GM18502 (cell line): Measurements from ENCODE around the gene SCMH1.
"Not testable (repeated sequence)": the region's sequence is repeated elsewhere in the genome, so short reads cannot be mapped to it uniquely, and the experiment has no call there.

Experiments
- ATAC-seq: cut with Tn5 transposase; IDR thresholded peaks from one replicate; pipeline ENCODE4 v1.9.1; 2021; ENCODE audit warnings: mild to moderate bottlenecking; ENCODE audit not compliant: unreplicated experiment, poor library complexity

Gene SCMH1

GRCh38 chr1:41160498-41161110 is 81.5 kb downstream of the SCMH1 start:
- ATAC-seq, result no peak

DNA sequence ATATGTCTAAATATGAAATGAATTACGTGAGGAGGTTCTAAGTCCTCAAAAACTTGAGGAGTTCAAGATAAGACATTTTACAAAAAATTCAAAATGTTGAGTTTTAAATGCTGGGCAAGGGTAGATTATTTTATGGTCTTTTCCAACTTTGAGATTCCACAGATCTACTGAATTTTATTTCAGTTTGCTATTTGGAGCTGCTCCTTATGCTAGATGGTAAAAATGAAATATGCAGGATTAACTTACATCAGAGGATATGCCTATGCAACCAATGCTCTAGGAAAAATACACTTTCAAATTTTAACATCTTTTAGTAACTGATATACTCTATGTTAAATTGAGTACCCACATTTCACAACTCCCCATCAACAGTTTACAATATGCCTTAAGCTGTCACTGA is 83.1 kb downstream of the SCMH1 start:
- ATAC-seq, result no peak

DNA sequence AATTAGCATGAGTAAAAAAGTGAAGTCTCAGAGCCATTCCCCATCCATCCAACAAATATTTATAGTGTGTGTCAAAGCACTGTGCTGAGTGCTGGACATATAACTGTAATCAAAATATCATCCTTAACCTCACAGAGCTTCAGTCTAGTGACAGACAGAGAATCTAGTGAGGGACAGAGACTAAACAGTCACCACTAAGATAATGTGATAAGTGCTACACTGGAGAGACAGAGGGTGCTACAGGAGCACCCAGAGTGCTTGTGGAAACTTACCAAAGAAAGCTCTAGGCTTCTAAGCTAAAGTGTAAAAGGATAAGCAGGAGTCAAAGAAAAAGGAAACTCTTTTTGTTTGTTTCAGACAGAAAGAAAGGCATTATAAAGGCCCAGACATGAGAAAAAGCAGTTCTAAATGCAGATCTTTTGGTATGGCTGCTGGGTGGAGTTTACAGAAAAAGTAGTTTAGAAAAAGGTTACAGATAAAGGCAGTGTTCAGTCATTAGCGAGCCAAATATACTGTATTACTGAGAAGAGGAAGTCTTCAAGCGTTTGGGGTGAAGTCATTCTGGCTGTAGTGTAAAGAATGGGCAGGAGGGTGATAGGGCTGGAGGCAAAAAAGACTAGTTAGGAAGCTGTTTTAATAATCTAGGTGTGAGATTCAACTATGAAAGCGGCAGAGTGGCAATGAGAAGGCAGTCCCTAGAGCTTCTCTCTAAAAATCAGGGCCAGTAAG is 83.8 kb downstream of the SCMH1 start:
- ATAC-seq, result no peak

DNA sequence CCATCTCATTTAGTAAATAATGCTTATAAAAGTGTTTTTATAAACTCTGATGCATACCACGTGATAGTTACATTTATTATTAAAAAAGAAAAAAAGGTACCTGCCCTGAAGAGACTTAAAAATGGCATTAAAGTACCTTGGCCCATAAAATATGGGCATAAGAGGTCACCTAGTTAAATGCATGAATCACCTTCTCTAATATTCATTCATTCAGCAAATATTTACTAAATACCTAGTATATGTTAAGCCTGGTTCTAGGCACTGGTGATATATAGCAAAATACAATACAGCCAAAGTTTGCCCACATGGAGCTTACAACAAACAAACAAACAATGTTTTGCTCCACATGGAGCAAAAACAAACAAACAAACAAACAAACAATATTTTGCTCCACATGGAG is 87.0 kb downstream of the SCMH1 start:
- ATAC-seq, result no peak

DNA sequence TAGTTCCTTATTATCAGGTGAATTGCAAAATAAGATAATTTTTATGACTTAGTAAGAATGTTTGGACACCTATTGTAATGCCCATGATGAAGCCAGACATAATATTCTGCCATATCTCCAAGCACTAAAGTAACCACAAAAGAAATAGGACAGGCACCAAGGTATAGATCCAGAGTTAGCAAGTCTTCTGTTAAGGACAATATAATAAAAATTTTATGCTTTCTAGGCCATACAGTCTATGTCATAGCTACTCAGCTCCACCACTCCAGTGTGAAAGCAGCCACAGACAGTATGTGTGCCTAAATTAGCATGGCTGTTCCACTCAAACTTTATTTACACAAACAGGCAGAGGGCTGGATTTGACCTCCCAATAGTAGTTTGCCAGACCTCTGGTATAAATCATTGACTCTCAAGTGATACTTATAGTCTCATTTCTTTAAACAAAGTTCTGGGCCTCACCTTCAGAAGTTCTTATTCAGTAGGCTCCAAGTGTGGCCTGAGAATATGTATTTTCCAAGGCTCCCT is 88.3 kb downstream of the SCMH1 start:
- no peak for ATAC-seq

- ATAC-seq, result no peak
Observed at GRCh38 chr1:41152622-41153044, 89.5 kb downstream of the SCMH1 start.

- ATAC-seq, result no peak
Observed at GRCh38 chr1:41151846-41152245, 90.3 kb downstream of the SCMH1 start.

GRCh38 chr1:41149570-41149969 is 92.5 kb downstream of the SCMH1 start:
- no peak for ATAC-seq

DNA sequence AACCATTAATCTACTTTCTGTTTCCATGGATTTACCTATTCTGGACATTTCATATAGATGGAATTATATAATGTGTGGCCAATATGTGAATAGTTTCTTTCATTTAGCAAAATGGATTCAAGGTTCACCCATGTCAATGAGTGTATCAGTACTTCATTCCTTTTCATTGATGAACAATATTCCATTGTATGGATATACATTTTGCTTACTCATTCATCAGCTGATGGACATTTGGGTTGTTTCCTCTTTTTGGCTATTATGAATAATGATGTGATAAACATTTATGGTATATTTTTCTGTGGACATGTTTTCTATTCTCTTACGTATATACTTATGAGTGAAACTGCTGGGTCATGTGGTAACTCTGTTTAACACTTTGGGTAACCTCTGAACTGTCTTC is 97.8 kb downstream of the SCMH1 start:
- no peak for ATAC-seq

DNA sequence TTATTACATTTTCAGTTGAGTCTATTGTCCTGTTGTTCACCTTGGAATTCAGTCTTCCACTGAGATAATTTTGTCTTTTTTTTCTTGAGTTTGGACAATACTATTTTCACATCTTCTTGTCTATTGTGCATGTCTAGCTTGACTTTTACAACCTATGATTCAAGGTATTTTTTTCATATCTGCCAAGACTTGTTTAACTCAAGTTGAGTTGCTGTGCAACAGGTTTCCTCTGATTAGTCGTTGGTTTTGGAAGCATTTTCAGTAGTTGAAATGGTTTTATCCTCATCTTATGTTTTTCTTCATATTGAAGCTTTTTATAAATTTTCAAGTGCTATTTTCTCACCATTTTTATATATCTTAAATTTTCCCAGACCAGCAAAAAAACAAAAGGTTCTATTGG is 103.6 kb downstream of the SCMH1 start:
- no peak for ATAC-seq

- no peak for ATAC-seq
Observed at GRCh38 chr1:41135196-41135947, 106.7 kb downstream of the SCMH1 start.

- not testable (repeated sequence) for ATAC-seq
Observed at GRCh38 chr1:41134325-41134724, 107.8 kb downstream of the SCMH1 start.

DNA sequence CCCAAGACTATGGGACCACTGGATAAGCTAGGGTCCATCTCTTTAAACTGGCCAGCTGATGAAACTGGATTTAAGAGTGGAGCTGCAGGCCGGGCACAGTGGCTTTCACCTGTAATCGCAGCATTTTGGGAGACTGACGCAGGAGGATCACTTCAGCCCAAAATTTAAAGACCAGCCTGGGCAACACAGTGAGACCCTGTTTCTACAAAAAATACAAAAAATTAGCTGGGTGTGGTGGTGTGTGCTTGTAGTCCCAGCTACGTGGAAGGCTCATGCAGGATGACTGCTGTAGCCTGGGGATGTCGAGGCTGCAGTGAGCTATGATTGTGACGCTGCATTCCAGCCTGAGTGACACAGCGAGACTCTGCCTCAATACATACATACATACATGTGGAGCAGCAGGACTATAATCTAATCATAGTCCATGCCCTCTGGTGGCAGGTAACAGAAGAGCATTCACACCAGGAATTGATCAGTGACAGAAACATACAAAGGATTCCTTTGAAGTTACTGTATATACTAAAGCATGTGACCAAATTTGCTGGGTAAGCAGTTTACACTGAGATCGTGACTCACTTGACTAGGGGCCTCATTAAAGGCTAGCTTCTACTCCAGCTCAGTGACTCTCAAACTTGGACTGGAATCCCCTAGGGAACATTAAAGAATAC is 119.1 kb downstream of the SCMH1 start:
- ATAC-seq, result no peak

GRCh38 chr1:41122148-41122547 is 120.0 kb downstream of the SCMH1 start:
- ATAC-seq, result no peak

DNA sequence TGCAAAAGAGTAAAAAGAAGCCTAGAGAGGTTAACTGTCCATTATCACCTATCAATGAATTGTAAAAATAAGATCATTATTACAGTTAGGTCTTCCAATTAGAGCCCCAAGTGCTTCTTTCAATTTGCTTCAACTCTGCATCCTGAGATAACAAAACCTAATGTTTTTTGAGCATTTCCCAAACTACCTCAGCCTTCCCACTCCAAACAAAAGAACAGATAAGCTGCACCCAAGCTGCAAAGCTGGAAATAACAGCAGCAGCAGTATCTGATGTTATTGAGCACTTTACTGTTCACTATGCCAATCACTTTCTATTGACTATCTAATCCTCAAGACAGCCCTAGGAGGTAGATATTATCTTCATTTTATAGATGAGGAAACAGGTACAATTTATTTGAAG is 123.5 kb downstream of the SCMH1 start:
- no peak for ATAC-seq

DNA sequence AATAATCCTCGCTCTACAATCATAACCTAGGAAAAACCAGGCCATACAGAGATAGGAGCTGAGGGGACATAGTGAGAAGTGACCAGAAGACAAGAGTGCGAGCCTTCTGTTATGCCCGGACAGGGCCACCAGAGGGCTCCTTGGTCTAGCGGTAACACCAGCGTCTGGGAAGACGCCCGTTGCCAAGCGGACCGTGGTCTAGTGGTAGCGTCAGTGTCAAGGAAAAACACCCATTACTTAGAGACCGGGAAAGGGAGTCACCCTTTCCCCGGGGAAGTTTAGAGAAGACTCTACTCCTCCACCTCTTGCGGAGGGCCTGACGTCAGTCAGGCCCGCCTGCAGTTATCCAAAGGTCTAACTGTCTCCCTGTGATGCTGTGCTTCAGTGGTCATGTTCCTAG is 124.9 kb downstream of the SCMH1 start:
- ATAC-seq, result not testable (repeated sequence)

- no peak for ATAC-seq
Observed at GRCh38 chr1:41110736-41111135, 131.4 kb downstream of the SCMH1 start.

DNA sequence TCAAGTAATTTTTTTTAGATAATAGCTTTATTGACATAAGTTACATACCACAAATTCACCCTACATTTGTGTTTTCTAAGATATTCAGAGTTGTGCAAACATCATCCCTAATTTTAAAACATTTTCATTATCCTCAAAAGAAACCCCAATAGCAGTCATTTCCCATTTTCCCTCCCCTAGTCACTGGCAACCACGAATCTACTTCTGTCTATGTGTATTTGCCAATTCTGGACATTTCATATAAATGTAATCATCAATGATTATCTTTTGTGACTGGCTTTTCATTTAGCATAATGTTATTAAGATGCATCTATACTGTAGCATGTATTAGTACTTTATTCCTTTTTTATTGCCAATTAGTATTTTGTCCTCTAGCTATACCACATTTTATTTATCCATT is 131.8 kb downstream of the SCMH1 start:
- no peak for ATAC-seq

DNA sequence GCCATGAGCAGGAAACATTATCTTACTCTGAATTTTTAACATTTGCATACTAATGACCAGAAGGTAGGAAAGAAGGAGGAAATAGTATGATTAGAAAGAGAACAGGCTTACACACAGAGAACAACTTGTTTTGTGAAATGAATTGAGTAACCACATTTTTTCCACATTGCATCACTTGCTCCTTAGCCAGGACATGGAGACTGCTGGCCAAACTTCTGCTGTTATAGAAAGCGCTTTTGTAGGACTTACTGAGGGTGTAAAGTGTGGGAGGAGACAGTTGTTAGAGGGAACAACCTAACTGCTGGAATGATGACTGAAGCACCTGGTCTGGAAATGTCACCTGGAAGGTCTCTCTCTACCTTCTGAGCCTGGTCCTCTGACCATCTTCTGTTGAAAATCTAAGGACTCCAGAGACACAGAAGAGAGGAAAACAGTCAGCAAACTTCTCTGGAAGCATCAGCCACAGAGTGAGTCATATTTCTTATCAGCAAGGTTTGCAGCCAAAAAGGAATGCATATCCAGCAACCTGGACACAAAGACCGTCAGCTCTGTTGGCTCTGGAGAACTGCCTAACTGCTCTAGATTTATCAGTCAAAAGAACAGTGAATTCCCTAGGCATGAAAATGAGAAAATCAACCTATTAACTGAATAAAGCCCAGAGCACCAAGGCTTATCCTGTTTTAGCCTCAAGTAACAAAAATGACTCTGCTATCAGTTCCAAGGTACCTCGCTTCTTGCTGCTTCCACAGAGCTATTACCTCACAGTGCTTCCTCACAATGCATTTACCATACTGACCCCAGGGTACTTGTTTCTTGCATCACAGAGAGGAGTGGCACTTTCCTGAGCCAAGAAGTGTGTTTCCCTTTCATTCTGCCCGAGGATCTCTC is 132.6 kb downstream of the SCMH1 start:
- no peak for ATAC-seq
